HFFc6 (cell line): Measurements from ENCODE around the gene VGLL3. TPM values are rescaled to one million over a fixed set of nuclear protein-coding genes. Genes with fewer than 3 reads are reported as not detected.

Experiments used
- DNase-seq: peaks from one replicate; pipeline ENCODE4 v3.0.0-alpha.2; 2018
- H3K27ac Mint-ChIP-seq: 2 replicates; pipeline ENCODE4 v1.8.0; 2020; ENCODE audit warnings: mild to moderate bottlenecking, mixed read lengths
- H3K27me3 Mint-ChIP-seq: 2 replicates; pipeline ENCODE4 v1.8.0; 2021; ENCODE audit warnings: mild to moderate bottlenecking, moderate library complexity, mixed read lengths; ENCODE audit not compliant: insufficient read depth
- H3K36me3 Mint-ChIP-seq: 2 replicates; pipeline ENCODE4 v1.8.0; 2021; ENCODE audit warnings: low read depth, mixed read lengths
- H3K4me1 Mint-ChIP-seq: 2 replicates; pipeline ENCODE4 v1.8.0; 2020; ENCODE audit warnings: low read depth, mixed read lengths
- H3K4me3 Mint-ChIP-seq: 2 replicates; pipeline ENCODE4 v1.8.0; 2020; ENCODE audit warnings: mild to moderate bottlenecking, moderate library complexity, mixed read lengths
- H3K9me3 Mint-ChIP-seq: 2 replicates; pipeline ENCODE4 v1.8.0; 2020; ENCODE audit warnings: mild to moderate bottlenecking, mixed read lengths
- CTCF ChIP-seq: fragments of 200-600 bp; sonication (generic); IDR thresholded peaks from 2 replicates; pipeline ENCODE4 v1.5.0; 2021; ENCODE audit warnings: antibody characterized with exemption, mild to moderate bottlenecking
- total RNA-seq, 6 experiments: library from RNA; stranded (reverse); fragmentation: NEBNext Ultra II Directional; extraction: Animal tissue kit (Norgen Biotek cat#: 25700); gene quantifications; 2 replicates in 1 of 6; 3 replicates in 5 of 6; pipeline ENCODE4 v1.2.3, GENCODE V29; 2021

Gene VGLL3
- total RNA-seq, 6 experiments from 2014 or later = 117 to 193 (median 151) TPM

DNA sequence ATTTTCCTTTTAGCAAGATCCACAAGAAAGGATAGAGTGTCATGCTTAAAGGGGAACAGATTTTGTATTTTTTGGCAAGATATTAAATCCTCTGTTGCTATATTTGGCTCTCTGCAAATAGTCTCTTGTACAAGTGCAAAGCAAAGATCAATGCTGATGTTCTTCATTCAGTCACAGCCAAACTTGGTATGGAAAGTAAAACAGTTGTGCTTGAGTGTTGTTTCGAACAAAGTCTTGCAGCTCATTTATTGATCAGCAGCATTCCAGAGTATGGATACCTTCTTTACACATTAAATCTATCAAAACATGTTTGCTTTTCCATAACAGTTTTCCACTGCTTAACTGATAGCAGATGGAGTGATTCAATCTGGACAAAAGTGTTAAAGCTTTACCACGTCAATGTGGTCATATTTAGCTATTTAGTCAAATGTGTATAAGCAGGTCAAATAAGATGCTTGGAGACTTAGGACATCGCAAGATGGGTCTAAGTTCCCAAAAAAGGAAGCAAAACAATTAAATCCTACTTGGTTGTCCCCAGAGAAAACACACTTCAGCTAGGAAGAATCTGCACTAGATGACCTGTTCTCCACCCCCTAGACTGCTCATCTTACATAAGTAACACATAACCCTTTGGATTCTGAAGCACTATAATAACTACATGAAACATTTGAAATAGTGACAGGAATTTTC lies 52.4 kb downstream of the VGLL3 start:
- no peaks in the 10 kb centered on the region; the same call in 1 of the 2 replicates for H3K9me3 Mint-ChIP-seq
- peak overlapping the region; percentile 49 for H3K4me3 Mint-ChIP-seq
- peak overlapping the region; percentile 87 for H3K27ac Mint-ChIP-seq
- peak; percentile 53 for DNase-seq
- peaks cover 44% of the 10 kb centered on the region for H3K36me3 Mint-ChIP-seq
- H3K4me1 Mint-ChIP-seq = peaks cover 69% of the 10 kb centered on the region
- peaks cover 2% of the 10 kb centered on the region for H3K27me3 Mint-ChIP-seq
- no peak for TF ChIP-seq CTCF

- no peak for TF ChIP-seq CTCF
- peaks cover 34% of the 10 kb centered on the region for H3K36me3 Mint-ChIP-seq
- H3K4me1 Mint-ChIP-seq = peaks cover 60% of the 10 kb centered on the region
- peak overlapping the region; percentile 49 for H3K4me3 Mint-ChIP-seq
- peak overlapping the region; percentile 87 for H3K27ac Mint-ChIP-seq
- peak; percentile 79 for DNase-seq
- H3K27me3 Mint-ChIP-seq = no peaks in the 10 kb centered on the region; the same call in none of the 2 replicates
- H3K9me3 Mint-ChIP-seq = no peaks in the 10 kb centered on the region; the same call in 1 of the 2 replicates
These were observed 53.6 kb downstream of the VGLL3 start for GRCh38 chr3:86937306-86937791.

DNA sequence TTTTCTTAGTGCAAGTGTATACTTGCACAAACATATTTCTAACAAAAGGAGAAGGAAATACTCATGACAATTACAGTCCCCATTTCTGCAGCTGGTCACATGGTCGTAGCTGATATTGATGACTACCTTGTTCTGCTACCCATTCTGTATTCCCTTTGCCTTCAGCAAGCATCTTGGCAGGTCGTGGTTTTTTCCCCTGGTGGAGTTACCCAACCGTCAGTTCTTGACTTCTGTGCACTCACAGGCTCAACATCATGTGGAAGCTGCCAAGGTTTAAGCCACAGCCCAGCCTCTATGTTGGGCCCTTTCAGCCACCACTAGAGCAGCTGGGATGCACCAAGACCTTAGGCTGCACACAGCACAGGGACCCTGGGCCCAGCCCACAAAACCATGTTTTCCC lies 56.1 kb downstream of the VGLL3 start:
- H3K4me3 Mint-ChIP-seq = no peak overlapping the region; the same call in 1 of the 2 replicates
- no peaks in the 10 kb centered on the region; the same call in none of the 2 replicates for H3K27me3 Mint-ChIP-seq
- no peak for DNase-seq
- TF ChIP-seq CTCF = no peak
- no peak overlapping the region for H3K27ac Mint-ChIP-seq
- peaks cover 69% of the 10 kb centered on the region for H3K4me1 Mint-ChIP-seq
- H3K36me3 Mint-ChIP-seq = peaks cover 19% of the 10 kb centered on the region
- no peaks in the 10 kb centered on the region; the same call in 1 of the 2 replicates for H3K9me3 Mint-ChIP-seq

DNA sequence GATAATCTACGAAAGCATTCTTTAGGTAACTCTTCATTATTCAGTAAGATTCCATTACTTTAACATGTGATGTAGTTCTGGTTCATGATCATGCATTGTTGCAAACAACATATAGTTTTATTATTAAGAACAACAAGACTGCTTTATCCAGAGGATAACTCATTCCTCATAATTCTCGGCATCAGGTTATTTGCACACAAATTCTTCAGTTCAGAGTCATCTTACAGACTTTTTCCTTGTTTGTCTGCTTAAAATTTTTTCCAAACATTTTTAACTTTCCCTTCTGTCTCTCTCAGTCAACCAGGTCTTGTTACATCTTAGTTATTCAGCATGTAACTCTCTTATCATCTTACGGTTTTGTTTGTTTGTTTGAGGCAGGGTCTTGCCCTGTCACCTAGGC lies 60.1 kb downstream of the VGLL3 start:
- Mint-ChIP-seq H3K27ac (peak overlapping the region; percentile 39; the same call in 1 of the 2 replicates), H3K36me3 (no peaks in the 10 kb centered on the region), H3K27me3 (no peaks in the 10 kb centered on the region; the same call in none of the 2 replicates), H3K4me3 (no peak overlapping the region; the same call in 1 of the 2 replicates), H3K9me3 (no peaks in the 10 kb centered on the region), H3K4me1 (peaks cover 43% of the 10 kb centered on the region)
- no peak for TF ChIP-seq CTCF
- no peak for DNase-seq

DNA sequence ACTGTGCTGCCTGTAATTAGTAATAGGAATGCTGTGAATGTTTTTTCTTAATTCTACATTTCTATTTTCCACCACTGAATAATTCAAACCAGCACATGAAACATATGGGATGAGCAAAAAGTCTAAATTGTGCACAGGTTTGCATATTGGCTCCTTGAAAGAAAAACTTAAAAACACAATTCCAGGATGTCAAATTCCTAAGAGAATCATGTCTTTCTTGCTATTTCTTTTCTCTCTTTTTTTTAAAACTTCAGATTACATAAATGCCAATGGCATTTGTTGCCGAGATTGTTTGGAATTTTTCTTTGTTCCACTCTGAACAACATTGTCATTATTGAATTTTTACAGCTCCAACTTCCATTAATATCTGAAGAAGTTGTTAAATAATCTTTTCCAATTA lies 60.8 kb downstream of the VGLL3 start:
- H3K36me3 Mint-ChIP-seq = no peaks in the 10 kb centered on the region
- peaks cover 41% of the 10 kb centered on the region for H3K4me1 Mint-ChIP-seq
- H3K9me3 Mint-ChIP-seq = no peaks in the 10 kb centered on the region
- no peak for TF ChIP-seq CTCF
- peak overlapping the region; percentile 33 for H3K4me3 Mint-ChIP-seq
- no peak for DNase-seq
- no peaks in the 10 kb centered on the region; the same call in 1 of the 2 replicates for H3K27me3 Mint-ChIP-seq
- no peak overlapping the region; the same call in 1 of the 2 replicates for H3K27ac Mint-ChIP-seq
